HG03432 (cell line): ENCODE data around the gene DDRGK1.
A peak's percentile ranks its signal among the peaks of the same experiment; 100 is the strongest.
"Not testable (repeated sequence)": the region's sequence is repeated elsewhere in the genome, so short reads cannot be mapped to it uniquely, and the experiment has no call there.

ENCODE experiments used
- ATAC-seq: cut with Tn5 transposase; IDR thresholded peaks from one replicate; pipeline ENCODE4 v1.9.1; 2021; ENCODE audit warnings: mild to moderate bottlenecking, moderate library complexity; ENCODE audit not compliant: unreplicated experiment

Gene DDRGK1

GRCh38 chr20:3189561-3190131 is 14.8 kb downstream of the DDRGK1 start:
- ATAC-seq = no peak

GRCh38 chr20:3188823-3189413 is 15.6 kb downstream of the DDRGK1 start:
- no peak for ATAC-seq

GRCh38 chr20:3187861-3188260 is 16.6 kb downstream of the DDRGK1 start:
- ATAC-seq = not testable (repeated sequence)

GRCh38 chr20:3183896-3184612 is 20.4 kb downstream of the DDRGK1 start:
- no peak for ATAC-seq

- not testable (repeated sequence) for ATAC-seq
Measured at GRCh38 chr20:3182429-3182828, 22.1 kb downstream of the DDRGK1 start.

- ATAC-seq = no peak
Measured at GRCh38 chr20:3181270-3181669, 23.2 kb downstream of the DDRGK1 start.

GRCh38 chr20:3180319-3180718 is 24.2 kb downstream of the DDRGK1 start:
- ATAC-seq = no peak

GRCh38 chr20:3177746-3178485 is 26.6 kb downstream of the DDRGK1 start:
- ATAC-seq = no peak

- no peak for ATAC-seq
Measured at GRCh38 chr20:3175270-3175669, 29.2 kb downstream of the DDRGK1 start.

- no peak for ATAC-seq
Measured at GRCh38 chr20:3174442-3175261, 29.8 kb downstream of the DDRGK1 start.

- peak; percentile 89 for ATAC-seq
Measured at GRCh38 chr20:3173610-3174441, 30.7 kb downstream of the DDRGK1 start.

- peak; percentile 61 for ATAC-seq
Measured at GRCh38 chr20:3172933-3173609, 31.4 kb downstream of the DDRGK1 start, which contains the start of gene LZTS3. LZTS3 (minus strand) TSS chr20:3173549; CDS start chr20:3167163, 6,386 bp downstream.

GRCh38 chr20:3172126-3172932 is 32.2 kb downstream of the DDRGK1 start:
- no peak for ATAC-seq

- no peak for ATAC-seq
Measured at GRCh38 chr20:3171391-3172125, 32.9 kb downstream of the DDRGK1 start.

- no peak for ATAC-seq
Measured at GRCh38 chr20:3168829-3169590, 35.5 kb downstream of the DDRGK1 start.

GRCh38 chr20:3168079-3168828 is 36.2 kb downstream of the DDRGK1 start:
- no peak for ATAC-seq
